ENCODE data around the gene FSIP1.

The FSIP1 gene

GRCh38 chr15:39826975-39827374 lies 44.3 kb upstream of the FSIP1 start:
- Histone ChIP-seq H3K27me3 (ENCODE audit: control insufficient read depth, low read length) (peaks cover 7% of the 10 kb centered on the region; the same call in 1 of the 2 replicates), H3K36me3 (ENCODE audit: control insufficient read depth, low read length) (no peaks in the 10 kb centered on the region), H3K9me3 (ENCODE audit: control insufficient read depth, insufficient read depth, low read length) (no peaks in the 10 kb centered on the region), H3K79me2 (ENCODE audit: control insufficient read depth, low read length) (no peaks in the 10 kb centered on the region), H3K4me1 (ENCODE audit: control insufficient read depth, low read length) (no peaks in the 10 kb centered on the region), H4K20me1 (ENCODE audit: control insufficient read depth, insufficient read depth, low read depth, low read length) (no peaks in the 10 kb centered on the region), H3F3A (ENCODE audit: control insufficient read depth, insufficient read depth) (no peaks in the 10 kb centered on the region), H3K4me2 (ENCODE audit: low read length) (no peak overlapping the region), H3K4me3 (ENCODE audit: low read length) (no peak overlapping the region), H3K27ac (ENCODE audit: low read depth, low read length) (no peak overlapping the region), H3K9me2 (replicated peaks; ENCODE audit: control insufficient read depth, low read length) (no peaks in the 10 kb centered on the region)
- TF ChIP-seq EZH2phosphoT487 (IDR thresholded peaks at IDR 0.05; ENCODE audit: borderline replicate concordance, low read length), result no peak
- TF ChIP-seq, protein P1, sequence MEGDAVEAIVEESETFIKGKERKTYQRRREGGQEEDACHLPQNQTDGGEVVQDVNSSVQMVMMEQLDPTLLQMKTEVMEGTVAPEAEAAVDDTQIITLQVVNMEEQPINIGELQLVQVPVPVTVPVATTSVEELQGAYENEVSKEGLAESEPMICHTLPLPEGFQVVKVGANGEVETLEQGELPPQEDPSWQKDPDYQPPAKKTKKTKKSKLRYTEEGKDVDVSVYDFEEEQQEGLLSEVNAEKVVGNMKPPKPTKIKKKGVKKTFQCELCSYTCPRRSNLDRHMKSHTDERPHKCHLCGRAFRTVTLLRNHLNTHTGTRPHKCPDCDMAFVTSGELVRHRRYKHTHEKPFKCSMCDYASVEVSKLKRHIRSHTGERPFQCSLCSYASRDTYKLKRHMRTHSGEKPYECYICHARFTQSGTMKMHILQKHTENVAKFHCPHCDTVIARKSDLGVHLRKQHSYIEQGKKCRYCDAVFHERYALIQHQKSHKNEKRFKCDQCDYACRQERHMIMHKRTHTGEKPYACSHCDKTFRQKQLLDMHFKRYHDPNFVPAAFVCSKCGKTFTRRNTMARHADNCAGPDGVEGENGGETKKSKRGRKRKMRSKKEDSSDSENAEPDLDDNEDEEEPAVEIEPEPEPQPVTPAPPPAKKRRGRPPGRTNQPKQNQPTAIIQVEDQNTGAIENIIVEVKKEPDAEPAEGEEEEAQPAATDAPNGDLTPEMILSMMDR (IDR thresholded peaks at IDR 0.05; ENCODE audit: low read depth, low read length, poor library complexity, severe bottlenecking), result no peak

DNA sequence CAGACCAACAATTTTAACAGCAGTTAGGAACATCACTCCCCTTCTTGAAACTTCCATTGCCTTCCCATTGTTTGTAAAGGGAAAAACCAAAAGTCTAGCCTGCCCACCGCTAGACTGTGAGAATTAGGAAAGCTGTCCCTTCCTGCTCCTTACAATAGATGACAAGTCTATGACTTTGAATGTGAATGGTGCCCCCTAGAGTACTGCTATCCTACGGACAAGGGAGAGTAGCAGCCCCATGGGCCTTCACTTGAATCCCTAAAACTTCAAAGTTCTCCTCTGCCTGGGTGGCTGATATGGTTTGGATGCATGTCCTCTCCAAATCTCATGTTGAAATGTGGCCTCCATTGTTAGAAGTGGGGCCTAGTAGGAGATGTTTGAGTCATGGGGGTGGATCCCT lies 41.0 kb upstream of the FSIP1 start:
- TF ChIP-seq, protein P1 (IDR thresholded peaks at IDR 0.05; ENCODE audit: low read depth, low read length, poor library complexity, severe bottlenecking), result no peak
- no peak for TF ChIP-seq EZH2phosphoT487 (IDR thresholded peaks at IDR 0.05; ENCODE audit: borderline replicate concordance, low read length)
- Histone ChIP-seq H3K79me2 (ENCODE audit: control insufficient read depth, low read length) (no peaks in the 10 kb centered on the region), H3F3A (ENCODE audit: control insufficient read depth, insufficient read depth) (no peaks in the 10 kb centered on the region), H3K9me3 (ENCODE audit: control insufficient read depth, insufficient read depth, low read length) (no peaks in the 10 kb centered on the region), H3K36me3 (ENCODE audit: control insufficient read depth, low read length) (no peaks in the 10 kb centered on the region), H3K4me2 (ENCODE audit: low read length) (no peak overlapping the region), H3K4me3 (ENCODE audit: low read length) (no peak overlapping the region), H3K27me3 (ENCODE audit: control insufficient read depth, low read length) (peaks cover under 1% of the 10 kb centered on the region; the same call in 1 of the 2 replicates), H3K9me2 (replicated peaks; ENCODE audit: control insufficient read depth, low read length) (no peaks in the 10 kb centered on the region), H3K27ac (ENCODE audit: low read depth, low read length) (no peak overlapping the region), H3K4me1 (ENCODE audit: control insufficient read depth, low read length) (no peaks in the 10 kb centered on the region), H4K20me1 (ENCODE audit: control insufficient read depth, insufficient read depth, low read depth, low read length) (no peaks in the 10 kb centered on the region)

- no peaks in the 10 kb centered on the region for H3F3A ChIP-seq (ENCODE audit: control insufficient read depth, insufficient read depth)
- no peaks in the 10 kb centered on the region for H3K4me1 ChIP-seq (ENCODE audit: control insufficient read depth, low read length)
- H3K27ac ChIP-seq (ENCODE audit: low read depth, low read length), result no peak overlapping the region
- TF ChIP-seq EZH2phosphoT487 (IDR thresholded peaks at IDR 0.05; ENCODE audit: borderline replicate concordance, low read length), result no peak
- TF ChIP-seq, protein P1 (IDR thresholded peaks at IDR 0.05; ENCODE audit: low read depth, low read length, poor library complexity, severe bottlenecking), result no peak
- no peaks in the 10 kb centered on the region for H4K20me1 ChIP-seq (ENCODE audit: control insufficient read depth, insufficient read depth, low read depth, low read length)
- peaks cover 13% of the 10 kb centered on the region for H3K27me3 ChIP-seq (ENCODE audit: control insufficient read depth, low read length)
- H3K9me2 ChIP-seq (replicated peaks; ENCODE audit: control insufficient read depth, low read length), result no peaks in the 10 kb centered on the region
- H3K9me3 ChIP-seq (ENCODE audit: control insufficient read depth, insufficient read depth, low read length), result no peaks in the 10 kb centered on the region
- H3K4me2 ChIP-seq (ENCODE audit: low read length), result no peak overlapping the region
- H3K79me2 ChIP-seq (ENCODE audit: control insufficient read depth, low read length), result no peaks in the 10 kb centered on the region
- H3K4me3 ChIP-seq (ENCODE audit: low read length), result no peak overlapping the region
- no peaks in the 10 kb centered on the region for H3K36me3 ChIP-seq (ENCODE audit: control insufficient read depth, low read length)
These were observed 37.5 kb upstream of the FSIP1 start for GRCh38 chr15:39820050-39820602.

Data from DOHH2 (cell line).